Central memory CD8-positive, alpha-beta T cell (primary cell): ENCODE measurements around the gene EHBP1L1.

Source experiments
- ATAC-seq: fragments of 150-1000 bp; cut with Tn5 transposase; replicated peaks from 2 replicates; pipeline ENCODE4 v1.10.0; 2022; ENCODE audit warnings: mild to moderate bottlenecking, moderate FRiP score, moderate number of reproducible peaks; ENCODE audit not compliant: poor library complexity, severe bottlenecking; ENCODE audit errors: extremely low read depth
- DNase-seq, 2 donors: peaks; one replicate each; pipeline ENCODE4 v3.0.0; 2021; ENCODE audit warnings: low spot score in 2 of 2
- H3K27ac Mint-ChIP-seq: one replicate; pipeline ENCODE4 v1.8.0; 2022; ENCODE audit warnings: low read depth, mild to moderate bottlenecking, moderate library complexity, mixed read lengths
- H3K27me3 Mint-ChIP-seq: one replicate; pipeline ENCODE4 v1.8.0; 2022; ENCODE audit warnings: mixed read lengths
- H3K36me3 Mint-ChIP-seq: one replicate; pipeline ENCODE4 v1.8.0; 2022; ENCODE audit warnings: mild to moderate bottlenecking, moderate library complexity, mixed read lengths; ENCODE audit not compliant: insufficient read depth
- H3K4me1 Mint-ChIP-seq: one replicate; pipeline ENCODE4 v1.8.0; 2022; ENCODE audit warnings: mixed read lengths
- H3K4me3 Mint-ChIP-seq: one replicate; pipeline ENCODE4 v1.8.0; 2022; ENCODE audit warnings: mild to moderate bottlenecking, moderate library complexity, mixed read lengths
- H3K9me3 Mint-ChIP-seq: one replicate; pipeline ENCODE4 v1.8.0; 2022; ENCODE audit warnings: mixed read lengths

EHBP1L1 gene

DNA sequence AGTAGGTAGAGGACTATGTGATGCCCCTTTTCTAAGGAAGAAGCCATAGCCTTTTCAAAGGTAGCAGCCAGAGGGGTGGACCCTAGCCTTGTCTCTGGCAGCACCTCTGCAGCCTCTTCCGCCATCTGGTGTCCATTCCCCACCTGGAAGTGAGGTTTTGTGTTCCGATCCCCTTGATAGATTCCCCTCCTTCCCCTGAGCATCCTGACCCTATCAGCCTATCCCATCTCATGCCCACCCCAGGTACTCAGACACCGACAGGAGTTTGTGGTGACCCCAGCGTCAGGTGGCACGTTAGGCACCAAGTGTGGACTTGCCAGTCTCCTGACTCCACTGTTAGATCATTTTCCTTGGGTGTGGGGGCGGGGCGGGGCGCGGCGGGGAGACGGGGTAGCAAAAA lies 3.9 kb upstream of the EHBP1L1 start:
- Mint-ChIP-seq H3K27me3 (no peaks in the 10 kb centered on the region), H3K36me3 (peaks cover 43% of the 10 kb centered on the region), H3K27ac (peak overlapping the region; percentile 99), H3K4me1 (peaks cover 75% of the 10 kb centered on the region), H3K9me3 (no peaks in the 10 kb centered on the region), H3K4me3 (peak overlapping the region; percentile 97)
- ATAC-seq (no peak), DNase-seq (no peak)

DNA sequence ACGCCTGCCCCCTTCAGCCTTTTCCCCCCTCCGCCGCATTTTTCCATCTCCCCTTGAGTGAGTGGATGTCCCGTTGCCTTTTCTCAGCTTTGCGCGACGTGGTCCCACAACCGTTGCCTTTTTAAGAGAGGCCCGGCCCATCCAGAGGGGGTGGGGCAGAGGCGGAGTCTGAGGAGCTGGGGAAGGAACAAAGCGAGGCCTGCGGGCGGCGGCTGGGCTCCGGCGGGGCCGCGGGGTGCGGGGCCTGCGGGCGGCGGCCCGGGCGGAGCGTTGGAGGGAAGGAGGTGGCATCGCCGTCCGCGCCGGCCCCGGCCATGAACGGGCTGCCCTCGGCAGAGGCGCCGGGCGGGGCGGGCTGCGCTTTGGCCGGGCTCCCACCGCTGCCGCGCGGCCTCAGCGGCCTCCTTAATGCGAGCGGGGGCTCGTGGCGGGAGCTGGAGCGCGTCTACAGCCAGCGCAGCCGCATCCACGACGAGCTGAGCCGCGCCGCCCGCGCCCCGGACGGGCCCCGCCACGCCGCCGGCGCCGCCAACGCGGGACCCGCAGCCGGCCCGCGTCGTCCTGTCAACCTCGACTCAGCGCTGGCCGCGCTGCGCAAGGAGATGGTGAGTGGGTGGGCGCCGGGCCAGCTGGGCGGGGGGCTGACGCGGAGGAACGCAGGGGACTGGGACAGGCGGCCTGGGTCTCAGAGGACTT lies 3.3 kb upstream of the EHBP1L1 start, which contains the start of gene FAM89B:
FAM89B (plus strand) TSS at position 183 of the 696 bp plus-strand sequence; CDS start at position 315, 132 bp downstream.
- Mint-ChIP-seq H3K36me3 (peaks cover 43% of the 10 kb centered on the region), H3K9me3 (no peaks in the 10 kb centered on the region)
- no peak for ATAC-seq

DNA sequence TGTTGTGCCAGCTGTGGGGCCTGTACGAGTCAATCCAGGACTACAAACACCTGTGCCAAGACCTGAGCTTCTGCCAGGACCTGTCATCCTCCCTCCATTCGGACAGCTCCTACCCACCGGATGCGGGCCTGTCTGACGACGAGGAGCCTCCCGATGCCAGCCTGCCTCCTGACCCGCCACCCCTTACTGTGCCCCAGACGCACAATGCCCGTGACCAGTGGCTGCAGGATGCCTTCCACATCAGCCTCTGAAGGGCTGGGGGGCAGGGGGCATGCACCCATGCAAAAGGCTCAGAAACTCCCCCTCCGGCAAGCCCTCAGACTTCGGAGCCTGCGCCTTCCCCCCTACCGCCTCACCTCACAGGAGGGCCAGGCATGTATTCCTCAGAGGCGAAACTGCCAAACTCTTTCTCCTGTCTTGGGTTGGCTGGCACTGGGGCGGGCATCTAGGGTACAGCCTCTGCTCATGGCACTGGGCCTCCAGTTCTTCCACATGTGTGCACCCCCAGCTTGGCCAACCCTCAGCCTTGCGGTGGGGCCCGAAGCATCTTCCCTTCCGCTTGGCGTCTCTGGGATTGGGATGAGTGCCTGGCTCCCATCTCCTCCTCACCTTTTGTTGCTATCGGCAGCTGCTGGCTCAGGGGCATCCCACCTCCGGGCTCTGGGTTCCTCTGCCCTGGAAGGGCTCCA lies 2.3 kb upstream of the EHBP1L1 start:
- Mint-ChIP-seq H3K4me3 (peak overlapping the region; percentile 97), H3K9me3 (no peaks in the 10 kb centered on the region), H3K27me3 (no peaks in the 10 kb centered on the region), H3K4me1 (peaks cover 79% of the 10 kb centered on the region), H3K36me3 (peaks cover 44% of the 10 kb centered on the region), H3K27ac (peak overlapping the region; percentile 99)
- ATAC-seq, result no peak
- no peak for DNase-seq

More for the DNA sequence above, 3.3 kb upstream of the EHBP1L1 start, which contains the start of gene FAM89B:
- Mint-ChIP-seq H3K4me1 (peaks cover 77% of the 10 kb centered on the region), H3K27ac (peak within 1 kb of the TSS; percentile 99), H3K27me3 (no peaks in the 10 kb centered on the region), H3K4me3 (peak within 1 kb of the TSS; percentile 97)
- DNase-seq, result peak; percentile 77 to 78

GRCh38 chr11:65574109-65574810 lies 1.6 kb upstream of the EHBP1L1 start:
- peaks cover 38% of the 10 kb centered on the region for H3K36me3 Mint-ChIP-seq
- H3K27ac Mint-ChIP-seq, result peak overlapping the region; percentile 99
- ATAC-seq (peak; percentile 29), DNase-seq (peak; percentile 64 to 78)
- H3K27me3 Mint-ChIP-seq, result no peaks in the 10 kb centered on the region
- no peaks in the 10 kb centered on the region for H3K9me3 Mint-ChIP-seq
- H3K4me3 Mint-ChIP-seq, result peak overlapping the region; percentile 97
- H3K4me1 Mint-ChIP-seq, result peaks cover 76% of the 10 kb centered on the region

GRCh38 chr11:65574811-65575567 lies 864 bp upstream of the EHBP1L1 start:
- Mint-ChIP-seq H3K36me3 (peaks cover 38% of the 10 kb centered on the region), H3K27me3 (no peaks in the 10 kb centered on the region), H3K4me3 (peak overlapping the region; percentile 97), H3K9me3 (no peaks in the 10 kb centered on the region), H3K4me1 (peaks cover 73% of the 10 kb centered on the region), H3K27ac (peak overlapping the region; percentile 99)
- no peak for DNase-seq
- peak; percentile 9 for ATAC-seq

DNA sequence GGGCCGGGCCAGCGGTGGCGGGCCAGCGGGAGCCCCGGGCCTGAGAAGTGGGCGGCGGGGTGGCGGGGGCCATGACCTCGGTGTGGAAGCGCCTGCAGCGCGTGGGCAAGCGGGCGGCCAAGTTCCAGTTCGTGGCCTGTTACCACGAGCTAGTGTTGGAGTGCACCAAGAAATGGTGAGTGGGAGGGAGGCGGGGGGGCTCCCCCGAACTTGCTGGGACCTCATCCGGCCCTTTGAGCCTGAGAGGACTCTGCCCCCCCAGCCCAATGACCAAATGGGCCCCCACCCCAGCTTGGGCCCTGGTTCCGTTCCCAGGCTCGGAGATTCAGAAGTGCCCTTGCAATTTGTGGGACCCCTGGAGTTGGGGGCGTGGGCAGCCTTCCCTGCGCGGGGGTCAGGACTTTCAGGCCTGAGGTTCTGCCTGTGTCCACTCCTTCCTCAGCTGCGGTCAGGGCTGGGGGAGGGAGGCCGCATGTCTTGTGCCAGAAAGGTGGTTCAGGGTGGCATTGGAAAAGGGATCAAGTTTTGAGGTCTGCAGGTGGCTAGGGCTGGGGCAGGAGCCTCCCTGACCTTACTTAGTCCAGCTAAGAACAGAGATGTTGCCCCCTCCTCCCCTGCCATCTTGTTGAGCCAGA lies 496 bp downstream of the EHBP1L1 start:
- H3K9me3 Mint-ChIP-seq, result no peaks in the 10 kb centered on the region
- peak overlapping the region; percentile 97 for H3K4me3 Mint-ChIP-seq
- peaks cover 42% of the 10 kb centered on the region for H3K36me3 Mint-ChIP-seq
- peak overlapping the region; percentile 57 for H3K27ac Mint-ChIP-seq
- peaks cover 60% of the 10 kb centered on the region for H3K4me1 Mint-ChIP-seq
- ATAC-seq, result no peak
- no peak for DNase-seq
- no peaks in the 10 kb centered on the region for H3K27me3 Mint-ChIP-seq

- Mint-ChIP-seq H3K27ac (peak overlapping the region; percentile 57), H3K9me3 (no peaks in the 10 kb centered on the region), H3K4me1 (peaks cover 59% of the 10 kb centered on the region), H3K36me3 (peaks cover 40% of the 10 kb centered on the region), H3K4me3 (peak overlapping the region; percentile 97), H3K27me3 (no peaks in the 10 kb centered on the region)
- ATAC-seq, result no peak
- peak in 1 of 2 donors; percentile 18 for DNase-seq
These were observed 1.3 kb downstream of the EHBP1L1 start for GRCh38 chr11:65576867-65577755.

DNA sequence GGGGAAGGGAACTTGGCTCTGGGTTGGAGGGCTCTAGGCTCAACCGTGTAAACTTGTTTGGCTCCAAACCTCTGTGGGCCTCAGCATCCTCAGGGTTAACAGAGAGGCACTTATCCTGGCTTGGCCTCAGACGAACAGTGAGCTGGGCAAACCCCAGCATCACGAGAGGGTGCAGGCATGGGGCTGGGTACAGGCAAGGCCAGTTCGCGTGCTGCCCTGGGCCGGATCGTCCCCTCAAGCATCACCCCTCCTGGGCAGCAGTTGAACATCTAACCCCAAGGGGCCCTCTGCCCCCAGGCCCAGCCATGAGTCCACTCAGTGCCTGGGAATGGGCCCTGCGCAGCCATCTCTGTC lies 1.9 kb downstream of the EHBP1L1 start:
- Mint-ChIP-seq H3K36me3 (peaks cover 37% of the 10 kb centered on the region), H3K27me3 (no peaks in the 10 kb centered on the region)

DNA sequence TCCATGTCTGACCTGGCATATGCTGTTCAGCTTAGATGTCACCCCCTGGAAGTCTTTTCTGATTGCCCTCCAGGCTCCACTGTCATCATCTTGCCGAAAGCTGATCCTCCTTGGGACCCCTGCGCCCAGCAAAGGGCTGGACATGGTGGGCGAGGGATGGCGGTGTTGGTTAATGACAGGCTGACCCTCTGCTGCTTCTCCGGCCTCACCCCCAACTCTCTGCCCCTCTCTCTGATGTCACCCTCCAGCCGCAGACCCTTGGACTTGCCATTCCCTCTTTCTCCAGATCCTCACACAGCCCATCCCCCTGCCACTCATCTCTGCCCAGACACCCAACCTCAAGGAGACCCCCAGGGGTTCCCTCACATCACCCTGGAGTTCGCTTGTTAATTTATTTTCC lies 2.3 kb downstream of the EHBP1L1 start:
- H3K27me3 Mint-ChIP-seq, result no peaks in the 10 kb centered on the region
- peak overlapping the region; percentile 39 for H3K27ac Mint-ChIP-seq
- peaks cover 61% of the 10 kb centered on the region for H3K4me1 Mint-ChIP-seq
- H3K9me3 Mint-ChIP-seq, result no peaks in the 10 kb centered on the region
- H3K4me3 Mint-ChIP-seq, result peak overlapping the region; percentile 97
- peaks cover 36% of the 10 kb centered on the region for H3K36me3 Mint-ChIP-seq
- no peak for ATAC-seq
- DNase-seq, result no peak

More for the DNA sequence above, 1.9 kb downstream of the EHBP1L1 start:
- Mint-ChIP-seq H3K4me1 (peaks cover 61% of the 10 kb centered on the region), H3K4me3 (peak overlapping the region; percentile 97), H3K27ac (peak overlapping the region; percentile 39), H3K9me3 (no peaks in the 10 kb centered on the region)
- DNase-seq (no peak), ATAC-seq (no peak)

DNA sequence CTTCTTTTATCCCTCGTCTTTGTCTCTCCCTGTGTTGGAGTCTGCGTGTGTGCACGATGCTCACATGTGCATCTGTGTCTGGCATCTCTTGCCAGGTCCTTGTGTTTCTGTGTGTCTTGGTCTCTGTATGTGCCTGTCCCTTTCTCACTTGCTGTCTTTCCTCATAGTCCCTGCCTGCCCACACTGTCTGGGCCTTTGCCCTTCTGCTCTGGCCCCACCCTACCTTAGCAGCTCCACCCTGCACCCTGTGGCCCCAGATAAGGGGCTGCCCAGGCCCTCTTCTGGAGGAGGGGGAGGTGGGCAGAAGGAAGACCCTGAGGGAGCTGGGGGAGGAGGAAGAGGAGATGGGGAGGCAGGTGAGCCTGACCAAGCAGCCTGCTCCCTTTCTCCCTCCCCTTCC lies 2.8 kb downstream of the EHBP1L1 start:
- DNase-seq (no peak), ATAC-seq (no peak)
- H3K27ac Mint-ChIP-seq, result peak overlapping the region; percentile 39
- peak overlapping the region; percentile 97 for H3K4me3 Mint-ChIP-seq
- no peaks in the 10 kb centered on the region for H3K27me3 Mint-ChIP-seq
- peaks cover 59% of the 10 kb centered on the region for H3K4me1 Mint-ChIP-seq
- H3K9me3 Mint-ChIP-seq, result no peaks in the 10 kb centered on the region
- peaks cover 35% of the 10 kb centered on the region for H3K36me3 Mint-ChIP-seq

DNA sequence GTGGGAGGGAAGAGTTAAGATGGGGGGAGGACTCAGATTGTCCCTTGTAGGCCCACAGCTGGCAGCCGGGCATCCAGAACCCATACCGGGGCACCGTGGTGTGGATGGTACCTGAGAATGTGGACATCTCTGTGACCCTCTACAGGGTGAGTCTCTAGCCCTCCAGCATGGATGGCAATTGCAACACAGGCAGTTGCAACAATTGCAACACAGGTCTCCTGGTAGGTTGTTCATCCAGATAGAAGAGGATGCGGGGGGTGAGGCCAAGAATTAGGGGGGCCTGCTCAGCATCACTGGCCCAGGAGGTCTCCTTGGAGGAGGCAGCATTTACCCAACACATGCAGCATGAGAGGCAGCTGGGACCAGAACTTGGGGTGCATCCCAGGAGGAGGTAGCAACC lies 3.4 kb downstream of the EHBP1L1 start:
- Mint-ChIP-seq H3K36me3 (peaks cover 36% of the 10 kb centered on the region), H3K27me3 (no peaks in the 10 kb centered on the region), H3K27ac (no peak overlapping the region), H3K9me3 (no peaks in the 10 kb centered on the region), H3K4me3 (no peak overlapping the region), H3K4me1 (peaks cover 59% of the 10 kb centered on the region)
- ATAC-seq (no peak), DNase-seq (no peak)
